Astrocyte (in vitro differentiated cells and primary cell): ENCODE results near the gene PGM2L1. TPM values are rescaled to one million over a fixed set of nuclear protein-coding genes. Genes with fewer than 3 reads are reported as not detected.
A peak's percentile ranks its signal among the peaks of the same experiment; 100 is the strongest.

Experiments used
- DNase-seq: peaks from one replicate; pipeline ENCODE4 v3.0.0-alpha.2; 2010; ENCODE audit warnings: low read depth
- FAIRE-seq: peaks from 2 replicates; lab custom pipeline; 2011; peaks lifted over from hg19 to GRCh38; lab: Jason Lieb, UNC
- H2AFZ ChIP-seq: 2 replicates; pipeline ENCODE4 v1.6.0; 2012; ENCODE audit warnings: low read depth, low read length, inconsistent platforms
- H3K27ac ChIP-seq: 2 replicates; pipeline ENCODE4 v1.5.1; 2011; ENCODE audit warnings: low read depth, low read length, inconsistent platforms
- H3K27me3 ChIP-seq: 2 replicates; pipeline ENCODE4 v1.6.0; 2011; ENCODE audit warnings: low read length, inconsistent platforms; ENCODE audit not compliant: insufficient read depth
- H3K36me3 ChIP-seq: 2 replicates; pipeline ENCODE4 v1.5.1; 2011; ENCODE audit warnings: low read length, inconsistent platforms; ENCODE audit not compliant: insufficient read depth
- H3K4me1 ChIP-seq: 2 replicates; pipeline ENCODE4 v1.5.1; 2011; ENCODE audit warnings: low read length, inconsistent platforms; ENCODE audit not compliant: insufficient read depth
- H3K4me2 ChIP-seq: 2 replicates; pipeline ENCODE4 v1.6.0; 2012; ENCODE audit warnings: low read length, inconsistent platforms
- H3K4me3 ChIP-seq: 2 replicates; pipeline ENCODE4 v1.5.1; 2011; ENCODE audit warnings: low read depth, mild to moderate bottlenecking, low read length, inconsistent platforms; ENCODE audit not compliant: insufficient read depth
- H3K79me2 ChIP-seq: 2 replicates; pipeline ENCODE4 v1.6.0; 2012; ENCODE audit warnings: mild to moderate bottlenecking, low read length, inconsistent platforms; ENCODE audit not compliant: insufficient read depth
- H3K9ac ChIP-seq: 2 replicates; pipeline ENCODE4 v1.6.0; 2012; ENCODE audit warnings: mild to moderate bottlenecking, low read length, inconsistent platforms
- H3K9me3 ChIP-seq: 2 replicates; pipeline ENCODE4 v1.5.1; 2012; ENCODE audit warnings: low read depth, mild to moderate bottlenecking, low read length, inconsistent platforms; ENCODE audit not compliant: insufficient read depth
- H4K20me1 ChIP-seq: 2 replicates; pipeline ENCODE4 v1.6.0; 2012; ENCODE audit warnings: low read length, inconsistent platforms; ENCODE audit not compliant: insufficient read depth
- H3K27ac Mint-ChIP-seq: one replicate; pipeline ENCODE4 v1.8.0; 2021; ENCODE audit warnings: mild to moderate bottlenecking, mixed read lengths; ENCODE audit not compliant: unreplicated experiment
- H3K27me3 Mint-ChIP-seq: one replicate; pipeline ENCODE4 v1.8.0; 2021; ENCODE audit warnings: low read depth, mixed read lengths; ENCODE audit not compliant: unreplicated experiment
- H3K36me3 Mint-ChIP-seq: one replicate; pipeline ENCODE4 v1.8.0; 2021; ENCODE audit warnings: low read depth, mixed read lengths; ENCODE audit not compliant: unreplicated experiment
- H3K4me1 Mint-ChIP-seq: one replicate; pipeline ENCODE4 v1.8.0; 2021; ENCODE audit warnings: low read depth, mixed read lengths; ENCODE audit not compliant: unreplicated experiment
- H3K4me3 Mint-ChIP-seq: one replicate; pipeline ENCODE4 v1.8.0; 2021; ENCODE audit warnings: mild to moderate bottlenecking, moderate library complexity, mixed read lengths; ENCODE audit not compliant: unreplicated experiment
- H3K9me3 Mint-ChIP-seq: one replicate; pipeline ENCODE4 v1.8.0; 2021; ENCODE audit warnings: mild to moderate bottlenecking, mixed read lengths; ENCODE audit not compliant: unreplicated experiment
- CTCF ChIP-seq: IDR thresholded peaks from 2 replicates; pipeline ENCODE4 v1.5.1; 2011; ENCODE audit warnings: low read depth, mild to moderate bottlenecking, inconsistent platforms, low read length, moderate library complexity; ENCODE audit not compliant: insufficient read depth
- EZH2 ChIP-seq: IDR thresholded peaks from 2 replicates; pipeline ENCODE4 v1.6.1; 2012; ENCODE audit warnings: mild to moderate bottlenecking, low read length, inconsistent platforms; ENCODE audit not compliant: insufficient read depth
- total RNA-seq: library from RNA; stranded (reverse); gene quantifications from 2 replicates; pipeline ENCODE4 v1.2.1, GENCODE V29; 2021

The PGM2L1 gene
- total RNA-seq, 1 donor from 2014 or later, result 43.6 TPM

- Histone ChIP-seq H3K36me3 (no peaks in the 10 kb centered on the region), H4K20me1 (no peaks in the 10 kb centered on the region), H3K9ac (peak overlapping the region; percentile 24), H3K9me3 (no peaks in the 10 kb centered on the region), H3K27ac (no peak overlapping the region), H3K27me3 (no peaks in the 10 kb centered on the region), H3K4me2 (peak overlapping the region; percentile 45), H3K4me3 (no peak overlapping the region), H3K79me2 (no peaks in the 10 kb centered on the region), H2AFZ (no peak overlapping the region), H3K4me1 (peaks cover 9% of the 10 kb centered on the region)
- Mint-ChIP-seq H3K36me3 (peaks cover 2% of the 10 kb centered on the region), H3K4me3 (no peak overlapping the region), H3K9me3 (no peaks in the 10 kb centered on the region), H3K4me1 (peaks cover 3% of the 10 kb centered on the region), H3K27me3 (peaks cover 3% of the 10 kb centered on the region), H3K27ac (no peak overlapping the region)
- DNase-seq (peak; percentile 25), FAIRE-seq (no peak)
- TF ChIP-seq EZH2 (no peak), CTCF (no peak)
Measured at GRCh38 chr11:74443071-74443864, 45.0 kb upstream of the PGM2L1 start.

GRCh38 chr11:74442636-74443035 lies 44.4 kb upstream of the PGM2L1 start:
- no peaks in the 10 kb centered on the region for H3K27me3 ChIP-seq
- H3K4me3 Mint-ChIP-seq, result no peak overlapping the region
- H3K9ac ChIP-seq, result no peak overlapping the region
- no peak overlapping the region for H2AFZ ChIP-seq
- peaks cover 4% of the 10 kb centered on the region for H3K4me1 Mint-ChIP-seq
- H3K27ac ChIP-seq, result no peak overlapping the region
- FAIRE-seq (no peak), DNase-seq (peak; percentile 51)
- no peaks in the 10 kb centered on the region for H3K79me2 ChIP-seq
- peaks cover 10% of the 10 kb centered on the region for H3K4me1 ChIP-seq
- H3K27ac Mint-ChIP-seq, result no peak overlapping the region
- H3K36me3 ChIP-seq, result no peaks in the 10 kb centered on the region
- no peak for TF ChIP-seq CTCF
- no peak for TF ChIP-seq EZH2
- H3K9me3 ChIP-seq, result no peaks in the 10 kb centered on the region
- H3K4me3 ChIP-seq, result no peak overlapping the region
- no peaks in the 10 kb centered on the region for H3K9me3 Mint-ChIP-seq
- no peak overlapping the region for H3K4me2 ChIP-seq
- H3K36me3 Mint-ChIP-seq, result peaks cover 2% of the 10 kb centered on the region
- no peaks in the 10 kb centered on the region for H4K20me1 ChIP-seq
- peaks cover 3% of the 10 kb centered on the region for H3K27me3 Mint-ChIP-seq

- DNase-seq (no peak), FAIRE-seq (no peak)
- Mint-ChIP-seq H3K27ac (no peak overlapping the region), H3K4me3 (no peak overlapping the region), H3K27me3 (no peaks in the 10 kb centered on the region), H3K9me3 (no peaks in the 10 kb centered on the region), H3K36me3 (no peaks in the 10 kb centered on the region), H3K4me1 (peaks cover 10% of the 10 kb centered on the region)
- TF ChIP-seq EZH2 (no peak), CTCF (no peak)
- Histone ChIP-seq H2AFZ (no peak overlapping the region), H3K9me3 (no peaks in the 10 kb centered on the region), H3K36me3 (no peaks in the 10 kb centered on the region), H3K27ac (no peak overlapping the region), H3K79me2 (no peaks in the 10 kb centered on the region), H3K27me3 (no peaks in the 10 kb centered on the region), H3K4me1 (peaks cover 13% of the 10 kb centered on the region), H3K4me3 (no peak overlapping the region), H3K4me2 (no peak overlapping the region), H3K9ac (no peak overlapping the region), H4K20me1 (no peaks in the 10 kb centered on the region)
Measured at GRCh38 chr11:74438681-74439080, 40.4 kb upstream of the PGM2L1 start.
